NCI-H2107 (cell line): ENCODE measurements around the gene SFXN1.
A peak's percentile ranks its signal among the peaks of the same experiment; 100 is the strongest.
"Not testable (repeated sequence)": the region's sequence is repeated elsewhere in the genome, so short reads cannot be mapped to it uniquely, and the experiment has no call there.

Experiments used
- DNase-seq: peaks from one replicate; lab custom pipeline; 2025; lab: John Stamatoyannopoulos, UW

Gene SFXN1, protein sequence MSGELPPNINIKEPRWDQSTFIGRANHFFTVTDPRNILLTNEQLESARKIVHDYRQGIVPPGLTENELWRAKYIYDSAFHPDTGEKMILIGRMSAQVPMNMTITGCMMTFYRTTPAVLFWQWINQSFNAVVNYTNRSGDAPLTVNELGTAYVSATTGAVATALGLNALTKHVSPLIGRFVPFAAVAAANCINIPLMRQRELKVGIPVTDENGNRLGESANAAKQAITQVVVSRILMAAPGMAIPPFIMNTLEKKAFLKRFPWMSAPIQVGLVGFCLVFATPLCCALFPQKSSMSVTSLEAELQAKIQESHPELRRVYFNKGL

DNA sequence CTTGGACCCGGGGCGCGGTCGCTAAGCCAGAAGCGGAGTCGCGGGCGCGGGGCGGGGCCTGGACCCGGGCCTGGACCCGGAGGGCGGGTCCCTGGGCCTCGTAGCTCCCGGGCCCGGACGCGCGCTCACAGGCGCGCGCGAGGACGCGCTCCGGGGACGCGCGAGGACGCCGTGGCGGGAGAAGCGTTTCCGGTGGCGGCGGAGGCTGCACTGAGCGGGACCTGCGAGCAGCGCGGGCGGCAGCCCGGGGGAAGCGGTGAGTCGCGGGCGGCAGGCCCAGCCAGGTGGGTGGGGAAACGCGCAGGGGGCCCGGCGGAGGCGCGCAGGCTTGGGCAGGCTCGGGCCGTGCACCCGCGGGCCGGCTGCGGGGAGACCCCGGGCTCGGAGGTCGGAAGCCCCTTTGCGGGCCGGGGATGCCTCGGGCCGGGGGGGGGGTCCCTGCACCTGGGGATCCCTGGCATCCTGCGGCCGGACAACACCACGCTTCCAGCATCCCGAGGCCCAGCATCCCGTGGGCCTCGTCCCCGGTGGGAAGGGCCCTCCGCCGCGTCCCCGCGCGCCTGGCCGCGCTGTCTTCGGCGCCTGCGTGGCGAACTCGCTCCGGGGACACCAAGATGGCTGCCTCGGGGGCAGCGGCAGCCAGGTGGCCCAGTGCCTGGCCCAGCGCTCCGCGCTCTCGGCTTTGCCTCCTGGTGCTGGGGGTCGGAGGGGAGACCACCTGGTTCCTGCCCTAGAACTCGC, at the start of gene SFXN1:
TSS of gene SFXN1 (plus strand) at position 177 of the 741 bp plus-strand sequence. CDS start 13,544 bp downstream, outside the sequence.
- DNase-seq = peak; percentile 41

DNA sequence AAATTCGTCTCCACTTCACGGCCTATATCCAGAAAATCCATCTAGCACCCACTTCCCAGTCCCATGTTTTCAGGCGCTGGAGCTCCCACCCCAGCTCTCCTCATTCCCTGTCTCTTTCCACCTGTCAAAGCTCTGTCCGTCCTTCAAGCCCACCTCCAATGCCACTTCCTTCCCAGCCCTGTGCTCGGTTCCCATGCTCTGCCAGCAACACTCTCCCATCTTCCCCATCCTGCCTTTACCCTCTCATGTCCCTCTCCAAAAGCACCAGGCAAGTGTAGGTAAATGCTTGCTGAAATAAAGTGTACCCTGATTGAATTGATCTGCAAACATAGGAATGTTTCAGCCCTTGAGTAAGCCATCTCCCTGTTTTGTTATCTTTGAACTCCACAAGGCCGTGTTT, 43.6 kb upstream of the SFXN1 start:
- no peak for DNase-seq

DNA sequence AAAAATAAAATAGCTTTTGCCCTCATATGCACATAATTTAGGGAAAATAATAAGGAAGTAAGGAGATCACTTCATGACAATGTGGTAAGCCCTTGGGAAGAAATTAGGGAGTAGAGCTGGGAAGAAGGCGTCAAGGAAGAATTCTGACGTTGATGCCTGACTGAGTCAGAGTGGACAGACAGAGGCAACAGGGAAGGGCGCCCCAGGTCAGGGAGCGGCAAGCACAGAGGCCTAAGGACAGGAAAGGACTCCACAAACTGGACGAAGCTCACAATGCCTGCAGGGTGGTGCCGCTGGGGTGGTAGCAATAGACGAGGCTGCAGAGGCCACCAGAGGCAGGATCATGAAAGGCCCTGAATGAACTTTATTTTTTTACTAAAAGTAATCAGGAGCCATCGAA, 42.0 kb upstream of the SFXN1 start:
- no peak for DNase-seq

DNA sequence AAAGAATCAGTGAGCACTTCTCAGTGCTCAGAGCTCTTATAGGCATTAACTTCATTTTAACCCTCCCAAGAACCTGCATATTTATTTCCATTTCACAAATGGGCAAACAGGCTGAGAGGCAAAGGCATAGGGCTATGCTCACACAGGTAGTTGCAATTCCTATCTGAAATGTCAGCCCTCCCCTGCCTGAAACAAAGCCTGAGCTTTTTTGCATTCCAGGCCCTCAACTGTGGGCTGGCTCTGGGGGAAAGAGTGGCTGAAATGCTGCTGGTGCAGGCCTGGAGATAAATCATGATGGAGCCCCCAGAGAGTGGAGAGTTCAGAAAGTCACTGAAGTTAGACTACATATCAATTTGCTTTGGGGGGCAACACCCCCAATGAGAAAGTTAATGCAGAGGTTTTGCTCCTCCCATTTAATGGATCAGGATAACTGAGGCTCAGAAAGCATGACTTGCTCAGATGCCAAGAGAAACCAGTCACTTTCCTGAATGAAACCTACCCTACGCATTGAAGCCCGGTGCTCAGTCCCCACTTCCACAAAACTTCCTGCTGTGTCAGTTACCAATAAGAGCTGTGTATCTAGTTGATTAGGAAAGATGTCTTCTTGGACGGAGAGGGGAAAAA, 40.0 kb upstream of the SFXN1 start:
- DNase-seq = no peak

- no peak for DNase-seq
Observed at GRCh38 chr5:175443514-175444059, 34.8 kb upstream of the SFXN1 start.

GRCh38 chr5:175444060-175444904, 34.1 kb upstream of the SFXN1 start, which contains the start of gene DRD1:
Gene DRD1, minus strand, starts transcription at chr5:175444182. Its CDS starts 1,083 bp downstream, at chr5:175443099.
- DNase-seq = no peak

DNA sequence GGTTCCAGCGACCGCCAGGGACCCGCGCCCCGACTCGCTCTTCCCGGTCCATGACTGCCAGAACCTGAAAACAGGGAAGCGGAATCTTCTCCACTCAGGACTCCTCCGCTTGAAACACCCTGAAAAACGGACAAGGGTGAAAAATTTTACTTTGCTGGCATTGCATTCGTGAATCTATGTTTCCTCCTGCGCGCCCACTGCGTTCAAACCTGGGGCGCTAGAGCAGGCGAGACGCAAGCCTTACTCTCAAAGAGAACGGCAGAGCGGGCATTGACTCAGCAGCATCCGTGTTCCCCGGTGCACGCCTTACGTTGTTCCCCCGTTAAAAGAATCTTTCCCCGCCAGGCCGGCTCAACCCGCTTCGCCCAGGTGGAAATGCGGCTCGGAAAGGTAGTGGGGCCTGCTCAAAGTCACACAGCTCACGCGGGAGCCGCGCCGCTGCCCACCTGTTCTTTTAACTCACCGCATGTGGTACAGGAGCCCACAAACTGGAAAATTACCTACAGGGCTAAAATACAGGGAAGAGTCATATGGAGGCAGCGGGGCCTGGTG, 33.4 kb upstream of the SFXN1 start:
- DNase-seq = no peak

GRCh38 chr5:175446378-175446777, 32.0 kb upstream of the SFXN1 start:
- not testable (repeated sequence) for DNase-seq

DNA sequence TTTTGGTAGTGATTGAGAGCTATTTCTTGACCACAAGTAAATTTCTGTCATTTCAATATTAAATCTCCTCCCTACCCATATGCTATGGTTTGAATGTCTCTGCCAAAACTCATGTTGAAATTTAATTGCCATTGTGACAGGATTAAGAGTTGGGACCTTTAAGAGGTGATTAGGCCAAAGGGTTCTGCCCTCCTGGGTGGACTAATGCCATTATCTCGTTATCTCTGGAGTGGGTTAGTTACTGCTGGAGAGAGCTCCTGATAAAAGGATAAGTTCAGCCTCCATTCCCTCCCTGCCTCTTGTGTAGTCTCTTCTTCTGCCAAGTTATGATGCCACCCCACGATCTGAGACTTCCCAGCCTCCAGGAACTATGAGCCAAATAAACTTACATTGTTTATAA, 30.8 kb upstream of the SFXN1 start:
- DNase-seq = no peak

- no peak for DNase-seq
Observed at GRCh38 chr5:175448276-175448675, 30.1 kb upstream of the SFXN1 start.

- no peak for DNase-seq
Observed at GRCh38 chr5:175452166-175452565, 26.2 kb upstream of the SFXN1 start.

DNA sequence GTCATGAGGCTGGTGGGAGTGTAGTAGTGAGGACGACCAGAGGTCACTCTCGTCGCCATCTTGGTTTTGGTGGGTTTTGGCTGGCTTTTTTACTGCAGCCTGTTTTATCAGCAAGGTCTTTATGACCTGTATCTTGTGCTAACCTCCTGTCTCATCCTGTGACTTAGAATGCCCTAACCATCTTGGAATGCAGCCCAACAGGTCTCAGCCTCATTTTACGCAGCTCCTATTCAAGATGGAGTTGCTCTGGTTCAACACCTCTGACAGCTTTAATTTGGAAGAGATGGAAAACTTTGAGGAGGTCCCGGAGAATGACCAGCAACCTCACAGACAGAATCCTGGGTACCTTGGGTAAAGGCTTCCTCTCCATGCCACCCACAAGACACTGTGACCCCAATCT, 24.0 kb upstream of the SFXN1 start:
- not testable (repeated sequence) for DNase-seq

GRCh38 chr5:175456105-175456742, 22.1 kb upstream of the SFXN1 start:
- DNase-seq = no peak

DNA sequence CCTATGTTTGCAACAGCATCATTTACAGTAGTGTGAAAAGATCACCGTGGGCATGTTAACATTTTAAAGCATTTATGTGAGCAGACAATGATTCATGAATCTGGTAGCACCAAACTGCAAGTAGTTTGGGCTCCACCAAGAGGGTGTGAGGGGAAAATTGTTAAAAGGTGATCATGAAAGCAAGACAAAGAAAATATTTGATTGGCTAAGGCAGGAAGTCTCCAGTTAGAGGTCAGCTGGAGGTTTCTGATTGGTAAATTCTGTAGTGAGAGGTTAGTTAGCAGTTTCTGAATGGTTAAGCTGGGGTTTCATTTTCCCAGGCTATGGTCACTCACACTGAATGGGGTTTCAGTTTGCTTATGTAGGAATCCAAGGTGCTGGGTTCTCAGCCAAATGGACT, 20.9 kb upstream of the SFXN1 start:
- no peak for DNase-seq

GRCh38 chr5:175460126-175460525, 18.2 kb upstream of the SFXN1 start:
- DNase-seq = no peak

- no peak for DNase-seq
Observed at GRCh38 chr5:175460552-175460951, 17.8 kb upstream of the SFXN1 start.

DNA sequence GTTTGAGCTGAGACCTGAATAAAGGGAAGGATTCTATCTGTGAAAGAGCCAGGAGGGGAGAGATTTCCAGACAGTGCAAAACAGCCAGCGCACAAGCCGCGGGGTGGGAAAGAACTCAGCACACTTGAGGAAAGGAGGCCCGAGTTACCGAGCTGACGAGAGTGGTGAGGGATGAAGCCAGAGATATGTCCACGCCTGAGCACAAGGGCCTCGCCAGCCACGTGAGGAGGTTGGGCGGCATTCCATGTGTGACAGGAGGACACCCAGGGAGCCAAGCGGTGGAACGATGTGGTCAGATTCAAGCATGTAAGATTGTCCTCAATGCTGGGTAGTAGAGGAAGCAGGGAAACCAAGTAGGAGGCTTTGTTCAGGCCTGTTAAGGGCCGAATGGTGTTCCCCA, 17.0 kb upstream of the SFXN1 start:
- no peak for DNase-seq

GRCh38 chr5:175463641-175464040, 14.7 kb upstream of the SFXN1 start:
- peak; percentile 3 for DNase-seq

DNA sequence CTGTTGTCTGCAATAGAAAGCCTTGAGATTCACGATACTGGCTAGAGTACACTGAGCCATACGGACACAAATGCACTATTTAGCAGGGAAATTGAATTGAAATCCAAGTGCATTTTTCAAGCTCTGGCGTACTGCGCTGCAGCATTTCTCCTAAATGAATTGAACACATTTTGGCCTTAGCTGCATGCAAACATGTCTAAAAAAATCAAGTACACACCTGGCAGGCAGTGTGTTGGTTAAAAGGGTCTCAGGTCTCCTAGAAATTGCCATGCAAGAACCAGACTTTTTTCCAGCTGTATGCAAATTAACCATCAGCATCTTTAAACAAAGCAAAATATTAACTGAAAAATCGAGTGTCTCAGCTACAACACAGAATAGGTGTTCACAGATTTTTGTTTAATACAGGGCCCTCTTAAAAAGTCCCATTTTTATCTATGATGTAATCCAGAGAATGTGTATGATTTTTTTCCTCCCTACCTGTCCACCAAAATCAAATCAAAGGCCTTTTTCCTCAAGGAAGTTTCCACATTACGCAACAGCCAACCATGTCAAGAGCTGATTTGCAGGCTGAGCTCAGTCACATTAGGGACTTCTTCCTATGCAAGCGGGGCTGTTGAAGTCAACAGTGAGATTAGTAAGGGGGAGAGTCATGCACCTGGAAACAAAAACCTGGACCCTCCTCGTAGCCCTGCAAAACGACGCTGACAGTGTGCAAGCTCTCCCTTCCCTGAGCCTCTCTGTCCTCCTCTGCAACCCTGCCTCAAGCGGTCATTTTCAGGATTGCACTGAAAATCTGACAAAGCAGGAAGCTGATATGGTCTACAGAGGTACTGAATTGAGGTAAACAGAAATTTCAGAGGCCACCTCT, 14.1 kb upstream of the SFXN1 start:
- DNase-seq = peak; percentile 6

- DNase-seq = no peak
Observed at GRCh38 chr5:175464942-175465233, 13.5 kb upstream of the SFXN1 start.
